OCI-LY1 (cell line): ENCODE data around the gene QSER1.

Experiments
- H2AFZ ChIP-seq: fragments of 200-600 bp; sonication (generic), shearing (Covaris generic); 2 replicates; pipeline ENCODE4 v1.6.0; 2014; ENCODE audit warnings: antibody characterized with exemption, mild to moderate bottlenecking, low read length
- H3F3A ChIP-seq: fragments of 200-600 bp; sonication (generic), shearing (Covaris generic); 2 replicates; pipeline ENCODE4 v1.6.0; 2014; ENCODE audit warnings: mild to moderate bottlenecking, antibody characterized with exemption, low read length, moderate library complexity; ENCODE audit not compliant: insufficient read depth
- H3K27ac ChIP-seq: fragments of 200-600 bp; sonication (generic); 2 replicates; pipeline ENCODE4 v1.5.1; 2014; ENCODE audit warnings: low read length, mixed run types, mild to moderate bottlenecking, low read depth; ENCODE audit not compliant: poor library complexity, severe bottlenecking
- H3K27me3 ChIP-seq: fragments of 200-600 bp; sonication (generic); 2 replicates; pipeline ENCODE4 v1.6.0; 2014; ENCODE audit warnings: antibody characterized with exemption, mild to moderate bottlenecking, low read length, moderate library complexity; ENCODE audit not compliant: insufficient read depth
- H3K36me3 ChIP-seq: fragments of 200-600 bp; sonication (generic); 2 replicates; pipeline ENCODE4 v1.6.1; 2014; ENCODE audit warnings: mild to moderate bottlenecking, antibody characterized with exemption, low read length, moderate library complexity, mixed read lengths; ENCODE audit not compliant: insufficient read depth
- H3K4me1 ChIP-seq: fragments of 200-600 bp; sonication (generic); 2 replicates; pipeline ENCODE4 v1.5.1; 2014; ENCODE audit warnings: mild to moderate bottlenecking, low read length, moderate library complexity; ENCODE audit not compliant: insufficient read depth, severe bottlenecking
- H3K4me2 ChIP-seq: fragments of 200-600 bp; sonication (generic), shearing (Covaris generic); 2 replicates; pipeline ENCODE4 v1.6.1; 2014; ENCODE audit warnings: low read length
- H3K4me3 ChIP-seq: fragments of 200-600 bp; sonication (generic); 2 replicates; pipeline ENCODE4 v1.5.1; 2014; ENCODE audit warnings: low read length, low read depth, mild to moderate bottlenecking, mixed read lengths; ENCODE audit not compliant: poor library complexity, severe bottlenecking
- H3K79me2 ChIP-seq: fragments of 200-600 bp; shearing (Covaris generic); 2 replicates; pipeline ENCODE4 v1.6.1; 2016; ENCODE audit warnings: mixed run types, low read length, mixed read lengths; ENCODE audit not compliant: insufficient read depth
- H3K9ac ChIP-seq: fragments of 200-600 bp; sonication (generic), shearing (Covaris generic); 2 replicates; pipeline ENCODE4 v1.6.1; 2014; ENCODE audit warnings: mild to moderate bottlenecking, low read length, mixed read lengths
- H3K9me2 ChIP-seq: fragments of 200-600 bp; sonication (generic), shearing (Covaris generic); 2 replicates; pipeline ENCODE4 v1.6.1; 2014; ENCODE audit warnings: low read depth, mild to moderate bottlenecking, low read length, mixed read lengths
- H3K9me3 ChIP-seq: fragments of 200-600 bp; shearing (Covaris generic); 2 replicates; pipeline ENCODE4 v1.6.1; 2014; ENCODE audit warnings: low read length, mixed read lengths
- H4K20me1 ChIP-seq: fragments of 200-600 bp; sonication (generic), shearing (Covaris generic); 2 replicates; pipeline ENCODE4 v1.6.0; 2016; ENCODE audit warnings: mild to moderate bottlenecking, low read length; ENCODE audit not compliant: insufficient read depth
- EZH2 ChIP-seq: fragments of 200-600 bp; sonication (generic), shearing (Covaris generic); IDR thresholded peaks from 2 replicates; pipeline ENCODE4 v1.8.0; 2017; ENCODE audit warnings: borderline replicate concordance, mixed run types, mild to moderate bottlenecking, antibody characterized with exemption, low read length, moderate library complexity, mixed read lengths
- TF ChIP-seq, protein P1 (sequence below): fragments of 200-600 bp; sonication (generic), shearing (Covaris generic); IDR thresholded peaks from 2 replicates; pipeline ENCODE4 v1.5.1; 2017; ENCODE audit warnings: mild to moderate bottlenecking, antibody characterized with exemption, low read length, moderate library complexity, mixed read lengths

The QSER1 gene

DNA sequence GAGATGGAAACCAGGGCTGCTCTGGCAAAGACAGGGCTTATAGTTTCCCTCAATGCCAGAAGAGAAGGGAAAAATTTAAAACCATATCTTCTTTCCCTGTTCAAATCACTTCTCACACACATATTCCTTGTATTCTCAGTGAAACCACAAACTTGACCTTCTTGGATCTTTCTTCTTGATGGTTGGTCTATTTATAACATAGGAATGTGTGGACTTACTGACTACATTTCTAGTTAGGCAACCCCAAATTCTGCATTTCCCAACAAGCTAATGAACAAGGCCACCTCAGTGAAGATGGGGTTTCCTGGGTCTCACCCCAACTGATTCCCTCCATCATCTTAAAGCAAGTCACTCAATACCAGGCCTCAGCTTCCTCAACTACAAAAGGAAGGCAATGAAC is 3.8 kb upstream of the QSER1 start:
- H3K4me3 ChIP-seq: no peak overlapping the region
- no peaks in the 10 kb centered on the region for H3F3A ChIP-seq
- no peaks in the 10 kb centered on the region for H3K36me3 ChIP-seq
- H3K4me1 ChIP-seq: peaks cover 7% of the 10 kb centered on the region
- no peaks in the 10 kb centered on the region for H4K20me1 ChIP-seq
- H3K9ac ChIP-seq: no peak overlapping the region
- no peak overlapping the region for H3K4me2 ChIP-seq
- TF ChIP-seq, protein P1, sequence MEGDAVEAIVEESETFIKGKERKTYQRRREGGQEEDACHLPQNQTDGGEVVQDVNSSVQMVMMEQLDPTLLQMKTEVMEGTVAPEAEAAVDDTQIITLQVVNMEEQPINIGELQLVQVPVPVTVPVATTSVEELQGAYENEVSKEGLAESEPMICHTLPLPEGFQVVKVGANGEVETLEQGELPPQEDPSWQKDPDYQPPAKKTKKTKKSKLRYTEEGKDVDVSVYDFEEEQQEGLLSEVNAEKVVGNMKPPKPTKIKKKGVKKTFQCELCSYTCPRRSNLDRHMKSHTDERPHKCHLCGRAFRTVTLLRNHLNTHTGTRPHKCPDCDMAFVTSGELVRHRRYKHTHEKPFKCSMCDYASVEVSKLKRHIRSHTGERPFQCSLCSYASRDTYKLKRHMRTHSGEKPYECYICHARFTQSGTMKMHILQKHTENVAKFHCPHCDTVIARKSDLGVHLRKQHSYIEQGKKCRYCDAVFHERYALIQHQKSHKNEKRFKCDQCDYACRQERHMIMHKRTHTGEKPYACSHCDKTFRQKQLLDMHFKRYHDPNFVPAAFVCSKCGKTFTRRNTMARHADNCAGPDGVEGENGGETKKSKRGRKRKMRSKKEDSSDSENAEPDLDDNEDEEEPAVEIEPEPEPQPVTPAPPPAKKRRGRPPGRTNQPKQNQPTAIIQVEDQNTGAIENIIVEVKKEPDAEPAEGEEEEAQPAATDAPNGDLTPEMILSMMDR: no peak
- no peak for TF ChIP-seq EZH2
- H3K9me3 ChIP-seq: no peaks in the 10 kb centered on the region
- H3K27me3 ChIP-seq: no peaks in the 10 kb centered on the region
- H2AFZ ChIP-seq: no peak overlapping the region
- H3K79me2 ChIP-seq: no peaks in the 10 kb centered on the region
- no peaks in the 10 kb centered on the region for H3K9me2 ChIP-seq
- H3K27ac ChIP-seq: no peak overlapping the region

DNA sequence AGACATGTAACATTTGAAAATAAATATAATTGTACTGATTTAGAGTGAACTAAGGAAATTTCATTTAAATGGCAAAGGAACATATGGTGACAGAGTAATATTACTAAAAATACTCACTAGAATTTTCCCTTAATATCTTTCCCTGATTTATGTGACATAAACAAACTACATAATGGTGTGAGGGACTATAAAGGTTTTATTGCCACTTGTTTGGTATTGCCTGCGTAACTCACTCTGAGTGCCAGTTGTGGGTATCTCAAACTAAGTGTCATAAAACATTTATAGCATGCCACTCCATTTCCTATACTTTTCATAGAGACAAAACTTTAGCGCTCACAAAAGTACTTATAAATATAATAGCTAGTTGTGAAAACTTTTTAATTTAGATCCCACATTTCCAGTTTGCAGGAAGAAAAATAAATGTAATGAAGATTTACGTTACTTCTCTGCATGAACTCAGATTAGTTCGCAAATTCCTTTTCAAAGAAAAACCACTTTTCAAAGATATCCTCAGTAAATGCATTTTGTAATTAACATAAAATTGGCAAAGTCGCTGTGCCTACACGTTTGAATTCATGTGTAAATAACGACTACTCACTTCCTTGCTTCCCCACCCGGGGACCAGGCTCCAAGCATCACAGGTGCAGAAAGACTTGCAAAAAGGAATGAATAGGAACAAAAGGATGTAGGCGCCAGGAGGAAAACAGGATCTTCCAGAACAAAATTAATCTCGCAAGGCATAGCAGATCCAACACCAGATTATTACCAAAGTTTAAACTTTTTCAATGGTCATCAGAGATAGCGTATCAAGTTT is 1.6 kb upstream of the QSER1 start:
- H3K9me2 ChIP-seq: no peaks in the 10 kb centered on the region
- H3K9ac ChIP-seq: no peak overlapping the region
- H3K36me3 ChIP-seq: no peaks in the 10 kb centered on the region
- peaks cover 21% of the 10 kb centered on the region for H3K79me2 ChIP-seq
- no peaks in the 10 kb centered on the region for H4K20me1 ChIP-seq
- TF ChIP-seq, protein P1: no peak
- TF ChIP-seq EZH2: no peak
- H3K4me1 ChIP-seq: peaks cover 27% of the 10 kb centered on the region
- H3K4me2 ChIP-seq: 0 out of 2 replicates have a peak overlapping the region, but pooled peaks have one; percentile 79
- no peaks in the 10 kb centered on the region for H3F3A ChIP-seq
- H3K27me3 ChIP-seq: no peaks in the 10 kb centered on the region
- no peak overlapping the region for H3K4me3 ChIP-seq
- no peaks in the 10 kb centered on the region for H3K9me3 ChIP-seq
- H2AFZ ChIP-seq: no peak overlapping the region
- H3K27ac ChIP-seq: no peak overlapping the region

DNA sequence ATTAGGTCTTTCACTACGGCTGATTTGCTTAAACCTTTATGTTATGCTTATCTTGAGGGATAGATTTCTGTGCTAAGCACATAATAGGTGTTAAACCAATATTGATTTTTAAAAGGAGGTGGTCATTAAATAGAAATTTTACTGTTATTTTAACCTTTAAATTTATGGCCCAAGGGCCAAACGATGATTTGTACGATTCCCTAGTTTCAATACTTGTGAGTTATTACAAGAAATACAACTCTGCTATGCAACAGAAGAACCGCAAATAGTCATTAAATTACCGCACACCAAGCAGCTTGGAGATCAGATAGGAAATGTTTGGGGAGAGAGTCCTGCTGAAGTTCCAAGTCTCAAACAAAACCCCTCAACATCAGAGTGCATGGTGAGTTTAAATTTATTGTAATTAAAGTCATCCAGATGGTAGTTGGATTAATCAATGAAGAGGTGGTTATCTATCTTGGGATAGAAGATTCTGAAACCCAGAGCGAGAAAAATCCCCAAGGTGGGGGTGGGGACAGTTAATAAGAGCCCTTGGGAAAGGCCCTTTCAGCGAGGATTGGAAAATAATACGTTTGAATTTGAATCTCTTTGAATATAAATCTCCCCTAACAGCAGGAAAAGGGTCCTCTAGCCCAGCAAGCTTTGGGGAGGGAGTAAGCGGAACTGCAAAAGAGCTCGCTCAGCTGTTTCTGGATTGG is 805 bp upstream of the QSER1 start:
- Histone ChIP-seq H3K79me2 (peaks cover 29% of the 10 kb centered on the region), H3K4me1 (peaks cover 27% of the 10 kb centered on the region), H3K27ac (no peak overlapping the region), H3K9me2 (no peaks in the 10 kb centered on the region), H3F3A (no peaks in the 10 kb centered on the region), H3K4me2 (peak overlapping the region; percentile 79), H3K9me3 (no peaks in the 10 kb centered on the region), H3K27me3 (no peaks in the 10 kb centered on the region), H3K4me3 (peak overlapping the region; percentile 93), H2AFZ (peak overlapping the region; percentile 51), H3K36me3 (no peaks in the 10 kb centered on the region), H3K9ac (peak overlapping the region; percentile 75), H4K20me1 (no peaks in the 10 kb centered on the region)
- TF ChIP-seq, protein P1: no peak
